ENCODE measurements around the gene CLMN. TPM values are rescaled to one million over a fixed set of nuclear protein-coding genes. Genes with fewer than 3 reads are reported as not detected.
A peak's percentile ranks its signal among the peaks of the same experiment; 100 is the strongest.
"Not testable (repeated sequence)": the region's sequence is repeated elsewhere in the genome, so short reads cannot be mapped to it uniquely, and the experiment has no call there.

The CLMN gene
- total RNA-seq, 2 donors from 2014 or later, result 24.6 to 39.3 TPM

- no peak overlapping the region for H3K27ac ChIP-seq
- no peaks in the 10 kb centered on the region for H3K27me3 ChIP-seq (replicated peaks; ENCODE audit: insufficient read depth)
- no peaks in the 10 kb centered on the region for H3K36me3 ChIP-seq
- WGBS, result 96% methylated on average over 5 of the region's 5 CpGs
- no peaks in the 10 kb centered on the region for H3K9me3 ChIP-seq
- no peaks in the 10 kb centered on the region for H3K4me1 ChIP-seq (replicated peaks)
- H3K4me3 ChIP-seq, result no peak overlapping the region
- TF ChIP-seq CTCF (IDR thresholded peaks at IDR 0.05) (no peak), POLR2AphosphoS5 (IDR thresholded peaks at IDR 0.05) (no peak), POLR2A (IDR thresholded peaks at IDR 0.05) (no peak)
- no peak for DNase-seq (ENCODE audit: low spot score)
- intact Hi-C loops (cut with DNase I), result no loop called here
Observed at GRCh38 chr14:95288672-95289322, 30.9 kb downstream of the CLMN start.

DNA sequence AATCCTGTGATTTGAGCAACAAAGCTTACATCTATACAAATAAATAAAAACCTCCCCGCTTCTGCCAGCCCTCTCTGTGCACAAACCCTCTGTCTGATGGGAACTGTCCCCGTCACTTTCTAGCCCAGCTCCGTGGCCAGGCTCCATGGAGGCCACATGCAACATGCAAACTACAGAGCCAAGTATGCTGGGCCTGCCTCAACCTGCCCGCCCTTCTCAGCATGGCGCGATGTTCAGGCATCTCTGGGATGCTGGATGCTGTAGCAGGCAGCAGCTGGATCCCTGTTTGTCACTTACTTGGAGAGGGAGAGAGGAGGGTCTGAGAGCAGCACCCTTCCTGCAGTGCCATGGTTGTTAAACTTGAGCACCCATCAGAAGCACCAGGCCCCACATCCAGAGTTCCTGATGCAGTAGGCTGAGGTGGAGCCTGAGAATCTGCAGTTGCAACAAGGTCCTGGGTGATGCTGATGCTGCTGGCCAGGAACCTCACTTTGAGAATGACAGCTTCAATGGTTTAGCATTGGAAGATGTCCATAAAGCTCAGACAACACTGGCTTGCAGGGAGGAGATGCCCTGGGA, 32.4 kb downstream of the CLMN start:
- 51% methylated on average over 6 of the region's 6 CpGs for WGBS
- Histone ChIP-seq H3K27ac (no peak overlapping the region), H3K9me3 (no peaks in the 10 kb centered on the region), H3K4me1 (replicated peaks) (no peaks in the 10 kb centered on the region), H3K27me3 (replicated peaks; ENCODE audit: insufficient read depth) (no peaks in the 10 kb centered on the region), H3K36me3 (no peaks in the 10 kb centered on the region), H3K4me3 (no peak overlapping the region)
- TF ChIP-seq POLR2AphosphoS5 (IDR thresholded peaks at IDR 0.05), result peak; percentile 64
- no peak for TF ChIP-seq POLR2A (IDR thresholded peaks at IDR 0.05)
- no peak for TF ChIP-seq CTCF (IDR thresholded peaks at IDR 0.05)
- peak; percentile 61 for DNase-seq (ENCODE audit: low spot score)
- intact Hi-C loops (cut with DNase I), result no loop called here

DNA sequence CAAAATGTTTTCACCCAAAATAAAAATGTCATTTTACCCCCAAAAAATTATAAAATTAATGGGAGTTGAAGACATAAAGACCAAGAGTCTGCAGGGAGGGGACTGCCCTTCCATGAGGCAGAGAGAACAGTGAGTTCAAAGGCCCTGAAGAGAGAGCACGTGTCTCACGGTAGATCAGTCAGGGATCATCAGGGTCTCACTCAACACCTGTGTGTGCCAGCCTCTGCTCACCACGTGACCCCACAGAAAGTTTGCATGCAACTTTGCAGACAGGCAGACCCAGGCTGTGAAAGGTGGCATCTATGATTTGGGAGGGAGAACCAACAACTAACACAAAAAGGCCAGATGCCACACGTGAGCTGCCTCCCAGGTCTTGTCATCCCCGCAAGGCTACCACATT, 33.1 kb downstream of the CLMN start:
- no peak overlapping the region for H3K27ac ChIP-seq
- DNase-seq (ENCODE audit: low spot score), result no peak
- no peak overlapping the region for H3K4me3 ChIP-seq
- no peaks in the 10 kb centered on the region for H3K27me3 ChIP-seq (replicated peaks; ENCODE audit: insufficient read depth)
- WGBS, result 83% methylated on average over 5 of the region's 5 CpGs
- intact Hi-C loops (cut with DNase I), result no loop called here
- no peaks in the 10 kb centered on the region for H3K4me1 ChIP-seq (replicated peaks)
- no peaks in the 10 kb centered on the region for H3K9me3 ChIP-seq
- no peaks in the 10 kb centered on the region for H3K36me3 ChIP-seq
- TF ChIP-seq CTCF (IDR thresholded peaks at IDR 0.05) (no peak), POLR2A (IDR thresholded peaks at IDR 0.05) (no peak), POLR2AphosphoS5 (IDR thresholded peaks at IDR 0.05) (no peak)

DNA sequence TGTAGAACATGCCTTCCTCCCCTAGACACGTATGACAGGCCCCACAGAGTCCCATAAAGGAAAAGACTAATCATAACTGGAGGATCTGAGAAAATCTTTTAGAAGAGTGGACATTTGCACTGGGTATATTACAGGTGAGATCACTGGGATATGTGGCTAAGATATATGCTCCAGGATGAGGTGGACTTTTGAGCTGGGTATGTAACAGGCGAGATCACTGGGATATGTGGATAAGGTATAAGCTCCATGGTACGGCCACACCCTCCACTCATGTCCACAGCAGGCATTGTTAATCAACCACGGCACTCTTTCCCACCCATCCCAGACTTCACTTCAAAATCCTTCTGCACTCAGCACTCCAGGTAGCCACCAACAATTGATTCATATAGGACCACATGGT, 34.1 kb downstream of the CLMN start:
- no peaks in the 10 kb centered on the region for H3K27me3 ChIP-seq (replicated peaks; ENCODE audit: insufficient read depth)
- no peaks in the 10 kb centered on the region for H3K36me3 ChIP-seq
- H3K4me1 ChIP-seq (replicated peaks), result no peaks in the 10 kb centered on the region
- intact Hi-C loops (cut with DNase I), result no loop called here
- DNase-seq (ENCODE audit: low spot score), result no peak
- H3K27ac ChIP-seq, result no peak overlapping the region
- WGBS, result 94% methylated on average over 4 of the region's 4 CpGs
- H3K9me3 ChIP-seq, result no peaks in the 10 kb centered on the region
- TF ChIP-seq CTCF (IDR thresholded peaks at IDR 0.05), result no peak
- TF ChIP-seq POLR2A (IDR thresholded peaks at IDR 0.05), result no peak
- TF ChIP-seq POLR2AphosphoS5 (IDR thresholded peaks at IDR 0.05), result no peak
- H3K4me3 ChIP-seq, result no peak overlapping the region

- H3K9me3 ChIP-seq; H3K36me3 ChIP-seq; H3K4me3 ChIP-seq; DNase-seq (ENCODE audit: low spot score); H3K4me1 ChIP-seq (replicated peaks); H3K27me3 ChIP-seq (replicated peaks; ENCODE audit: insufficient read depth); intact Hi-C loops (cut with DNase I); H3K27ac ChIP-seq: not testable (repeated sequence)
- WGBS, result 87% methylated on average over 3 of the region's 3 CpGs
Observed at GRCh38 chr14:95283802-95284201, 35.9 kb downstream of the CLMN start.

DNA sequence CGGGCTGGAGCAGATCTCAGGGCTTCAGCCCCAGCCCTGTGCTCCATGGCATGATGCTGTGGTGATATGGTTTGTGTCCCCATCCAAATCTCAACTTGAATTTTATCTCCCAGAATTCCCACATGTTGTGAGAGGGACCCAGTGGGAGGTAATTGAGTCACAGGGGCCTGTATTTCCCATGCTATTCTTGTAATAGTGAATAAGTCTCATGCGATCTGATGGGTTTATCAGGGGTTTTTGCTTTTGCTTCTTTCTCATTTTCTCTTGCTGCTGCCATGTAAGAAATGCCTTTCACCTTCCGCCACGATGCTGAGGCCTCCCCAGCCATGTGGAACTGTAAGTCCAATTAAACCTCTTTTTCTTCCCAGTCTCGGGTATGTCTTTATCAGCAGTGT, 36.7 kb downstream of the CLMN start:
- H3K4me1 ChIP-seq (replicated peaks); H3K4me3 ChIP-seq; H3K27me3 ChIP-seq (replicated peaks; ENCODE audit: insufficient read depth); H3K27ac ChIP-seq; H3K9me3 ChIP-seq; intact Hi-C loops (cut with DNase I); H3K36me3 ChIP-seq; DNase-seq (ENCODE audit: low spot score): not testable (repeated sequence)
- WGBS, result 90% methylated on average over 5 of the region's 5 CpGs

Data from prostate gland (tissue), 2 donors.